Erythroblast (primary cell): ENCODE results near the gene FAM186B.
A peak's percentile ranks its signal among the peaks of the same experiment; 100 is the strongest.

ENCODE experiments used
- DNase-seq, 2 experiments: peaks; one replicate each; lab custom pipeline; 2025; lab: John Stamatoyannopoulos, UW
- GATA1 ChIP-seq: IDR thresholded peaks from 2 replicates; pipeline ENCODE4 v1.6.1; 2011; ENCODE audit warnings: low read depth, mild to moderate bottlenecking, control low read depth, low read length, moderate library complexity
- POLR2A ChIP-seq: IDR thresholded peaks from 2 replicates; pipeline ENCODE4 v1.6.1; 2011; ENCODE audit warnings: mild to moderate bottlenecking, low read length

FAM186B gene

GRCh38 chr12:49563951-49564685 lies 41.3 kb downstream of the FAM186B start:
- no peak for DNase-seq
- TF ChIP-seq GATA1 = no peak
- TF ChIP-seq POLR2A = no peak

DNA sequence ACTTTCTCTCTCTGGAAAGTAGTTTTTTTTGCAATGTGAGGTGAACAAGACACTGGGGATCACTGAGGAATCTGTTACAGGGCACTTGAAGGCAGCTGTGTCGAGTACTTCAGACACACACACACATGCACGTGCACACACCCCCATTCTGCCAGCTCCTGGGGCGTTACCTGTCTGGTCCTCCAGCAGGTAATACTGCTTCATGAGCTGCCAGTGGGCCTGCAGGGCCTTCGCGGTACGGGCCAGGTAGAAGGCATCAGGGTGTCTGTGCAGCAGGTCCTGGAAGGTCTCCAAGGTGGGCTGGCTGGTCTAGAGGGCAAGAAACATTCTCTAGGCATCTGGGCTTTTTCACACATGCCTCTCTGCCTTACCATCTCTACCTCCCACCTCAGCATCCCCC lies 42.6 kb downstream of the FAM186B start:
- TF ChIP-seq POLR2A = no peak
- no peak for TF ChIP-seq GATA1
- no peak for DNase-seq

DNA sequence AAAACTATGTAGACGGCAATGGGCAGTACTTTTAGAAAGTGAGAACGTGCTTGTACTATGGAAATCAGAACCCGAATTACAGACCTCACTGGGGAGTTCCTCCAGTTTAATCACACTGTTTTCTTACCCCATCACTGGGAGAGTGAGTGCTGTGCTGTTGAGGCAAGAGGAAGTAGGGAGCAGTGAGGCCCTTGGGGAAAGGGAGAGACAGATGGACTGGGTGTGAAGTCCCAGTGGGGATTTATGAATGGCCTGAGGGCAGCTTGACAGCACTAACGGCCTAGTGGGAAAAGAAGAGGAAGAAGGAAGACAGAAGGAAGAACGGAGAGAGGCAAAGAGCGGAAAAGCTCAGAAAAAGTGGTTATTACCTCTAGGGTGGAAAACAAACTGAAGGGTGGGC lies 43.2 kb downstream of the FAM186B start:
- DNase-seq = no peak
- TF ChIP-seq GATA1 (no peak), POLR2A (no peak)

DNA sequence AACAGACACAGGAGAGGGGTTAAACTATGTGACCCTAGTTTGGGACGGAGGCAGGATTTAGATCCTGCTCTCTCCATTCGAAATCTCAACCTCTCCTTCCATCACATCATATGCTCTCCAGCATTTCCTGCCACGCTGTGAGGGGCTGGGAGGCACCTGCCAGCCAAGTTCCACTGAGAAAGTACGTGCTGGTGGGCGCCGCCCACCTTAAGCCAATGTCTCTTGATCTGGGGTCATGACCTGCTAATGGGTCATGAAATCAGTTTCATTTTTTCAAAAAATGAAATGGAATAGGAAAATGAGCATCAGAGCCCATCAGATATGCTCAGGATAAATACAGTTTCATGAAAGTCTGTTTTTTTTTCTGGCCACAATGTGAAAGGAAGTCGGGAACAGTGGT lies 44.7 kb downstream of the FAM186B start:
- no peak for TF ChIP-seq GATA1
- TF ChIP-seq POLR2A = no peak
- no peak for DNase-seq

- TF ChIP-seq POLR2A (no peak), GATA1 (no peak)
- DNase-seq = no peak
Observed at GRCh38 chr12:49559011-49559675, 46.3 kb downstream of the FAM186B start.

DNA sequence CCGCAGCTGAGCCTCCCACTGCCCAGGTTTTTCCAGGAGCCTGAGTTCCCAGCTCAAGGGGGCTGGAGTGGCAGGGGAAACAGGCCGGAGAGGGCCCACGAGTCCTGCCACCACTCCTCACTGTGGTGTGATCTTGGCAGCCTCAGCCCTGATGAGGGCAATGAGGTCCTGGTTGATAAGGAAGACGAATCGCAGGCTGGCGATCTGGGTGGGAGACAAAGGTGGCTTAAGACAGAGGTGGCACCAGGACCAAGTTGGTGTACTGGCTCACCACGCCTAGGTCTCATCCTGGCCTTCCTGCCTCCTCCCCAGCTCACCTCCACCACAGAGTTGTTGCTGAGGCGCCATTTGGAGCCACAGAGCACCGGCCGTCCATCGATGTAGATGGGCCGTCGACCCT lies 46.9 kb downstream of the FAM186B start:
- no peak for TF ChIP-seq POLR2A
- no peak for DNase-seq

- DNase-seq = no peak
- TF ChIP-seq GATA1 (no peak), POLR2A (no peak)
Observed at GRCh38 chr12:49557917-49558215, 47.6 kb downstream of the FAM186B start.

- no peak for DNase-seq
- no peak for TF ChIP-seq GATA1
- no peak for TF ChIP-seq POLR2A
Observed at GRCh38 chr12:49557187-49557916, 48.1 kb downstream of the FAM186B start.

GRCh38 chr12:49556391-49557186 lies 48.9 kb downstream of the FAM186B start:
- DNase-seq = no peak
- TF ChIP-seq GATA1 (no peak), POLR2A (no peak)

DNA sequence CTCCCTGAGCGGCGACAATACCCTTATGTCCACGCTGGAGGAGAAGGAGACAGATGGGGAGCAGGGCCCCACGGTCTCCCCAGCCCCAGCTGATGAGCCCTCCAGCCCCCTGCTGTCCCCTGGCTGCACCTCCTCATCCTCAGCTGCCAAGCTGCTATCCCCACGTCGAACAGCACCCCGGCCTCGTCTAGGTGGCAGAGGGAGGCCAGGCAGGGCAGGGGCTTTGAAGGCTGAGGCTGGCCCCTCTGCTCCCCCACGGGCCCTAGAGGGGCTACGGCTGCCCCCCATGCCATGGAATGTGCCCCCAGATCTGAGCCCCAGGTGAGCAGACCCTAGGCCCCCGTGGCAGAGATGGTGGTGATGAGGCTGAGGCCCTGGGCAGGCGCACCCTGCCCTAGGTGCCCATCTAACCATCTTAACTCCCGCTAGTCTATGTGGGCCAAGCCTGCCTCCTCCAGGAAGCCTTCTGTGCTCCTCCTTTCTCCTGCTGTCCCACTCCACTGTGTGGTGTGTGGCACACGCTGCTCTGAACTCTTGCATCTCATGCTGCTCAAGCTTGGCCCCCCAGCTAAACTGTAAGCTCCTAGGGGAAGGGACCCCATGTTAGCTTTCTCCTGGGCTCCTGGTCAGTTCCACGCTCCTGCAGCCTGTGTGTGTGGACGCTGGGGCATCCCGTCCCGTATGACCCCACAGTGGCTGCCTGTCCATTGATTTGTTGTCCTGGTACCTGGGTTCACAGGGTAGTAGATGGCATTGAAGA lies 49.6 kb downstream of the FAM186B start:
- no peak for DNase-seq
- TF ChIP-seq POLR2A (no peak), GATA1 (no peak)

DNA sequence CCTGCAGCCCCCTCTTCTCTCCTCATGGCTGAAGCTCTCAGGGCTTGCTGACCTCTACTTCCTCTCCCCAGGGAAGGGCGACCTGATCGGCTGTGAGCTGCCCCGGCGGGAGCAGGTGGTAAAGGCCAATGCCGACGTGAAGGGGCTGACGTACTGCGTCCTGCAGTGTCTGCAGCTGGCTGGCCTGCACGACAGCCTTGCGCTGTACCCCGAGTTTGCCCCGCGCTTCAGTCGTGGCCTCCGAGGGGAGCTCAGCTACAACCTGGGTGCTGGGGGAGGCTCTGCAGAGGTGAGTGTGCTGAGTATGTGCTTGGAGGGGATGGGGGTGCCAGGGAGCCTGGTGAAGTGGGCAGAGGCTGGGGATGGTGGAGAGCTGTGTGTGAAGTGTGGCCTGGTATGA lies 51.2 kb downstream of the FAM186B start:
- DNase-seq = no peak
- TF ChIP-seq GATA1 = no peak
- TF ChIP-seq POLR2A = no peak

DNA sequence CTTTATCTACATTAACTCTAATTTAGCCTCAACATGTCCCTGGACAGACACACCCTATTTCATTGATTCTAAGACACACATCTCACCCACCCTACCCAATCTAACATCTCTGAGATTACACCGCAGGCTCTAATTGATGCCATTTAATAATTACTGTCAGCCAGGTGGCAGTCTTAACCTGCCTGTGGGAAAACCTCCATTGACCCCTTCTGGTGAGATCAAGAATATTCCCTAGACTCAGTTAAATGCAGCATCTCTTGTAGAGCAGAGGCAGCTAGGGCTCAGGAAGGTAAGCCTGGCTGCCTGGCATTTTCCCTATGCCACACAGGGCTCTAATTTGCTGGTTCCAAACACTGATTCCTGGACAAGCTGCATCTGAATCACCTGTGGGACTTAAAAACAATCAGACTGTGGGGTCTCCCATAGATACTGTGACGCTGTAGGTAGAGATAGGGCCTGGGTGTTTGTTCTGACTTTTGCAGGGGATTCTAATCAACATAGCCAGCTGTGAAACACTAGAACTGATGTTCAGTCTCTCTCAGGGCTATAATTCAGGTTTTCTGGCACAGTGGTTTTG lies 51.8 kb downstream of the FAM186B start:
- no peak for TF ChIP-seq POLR2A
- TF ChIP-seq GATA1 = no peak
- DNase-seq = peak; percentile 38 to 42

- no peak for DNase-seq
- TF ChIP-seq POLR2A = no peak
Observed at GRCh38 chr12:49552899-49553298, 52.5 kb downstream of the FAM186B start.
